Liver (tissue), 3 donors: ENCODE data around the gene CDK15.

ENCODE experiments used
- ATF3 ChIP-seq: IDR thresholded peaks from 2 replicates; pipeline ENCODE4 v1.6.1; 2016; ENCODE audit warnings: antibody characterized with exemption
- CTCF ChIP-seq: fragments of 150-350 bp; IDR thresholded peaks from 2 replicates; pipeline ENCODE4 v1.5.1; 2017; ENCODE audit warnings: improper control_type of control experiment, low read depth, low read length; ENCODE audit not compliant: missing input control
- EGR1 ChIP-seq, 2 donors: IDR thresholded peaks; 2 replicates each; pipeline ENCODE4 v1.6.1; 2016 to 2018; ENCODE audit warnings: antibody characterized with exemption in 2 of 2, low read depth in 2 of 2
- FOXA1 ChIP-seq: IDR thresholded peaks from 2 replicates; pipeline ENCODE4 v1.6.1; 2016; ENCODE audit warnings: antibody characterized with exemption
- GABPA ChIP-seq, 2 donors: IDR thresholded peaks in 1 of 2; conservative IDR thresholded peaks in 1 of 2; 2 replicates each; pipeline ENCODE4 v1.6.1; 2016; ENCODE audit warnings: antibody characterized with exemption in 2 of 2, mild to moderate bottlenecking in 1 of 2, moderate library complexity in 1 of 2
- HNF4G ChIP-seq: IDR thresholded peaks from 2 replicates; pipeline ENCODE4 v1.6.1; 2016; ENCODE audit warnings: antibody characterized with exemption
- JUND ChIP-seq, 2 donors: IDR thresholded peaks; 2 replicates each; pipeline ENCODE4 v1.6.1; 2016; ENCODE audit warnings: antibody characterized with exemption in 2 of 2
- MAX ChIP-seq: IDR thresholded peaks from 2 replicates; pipeline ENCODE4 v1.6.1; 2016; ENCODE audit warnings: antibody characterized with exemption
- RAD21 ChIP-seq, 2 donors: IDR thresholded peaks; 2 replicates each; pipeline ENCODE4 v1.6.1; 2016; ENCODE audit warnings: antibody characterized with exemption in 2 of 2, mild to moderate bottlenecking in 2 of 2
- REST ChIP-seq: IDR thresholded peaks from 2 replicates; pipeline ENCODE4 v1.6.1; 2016; ENCODE audit warnings: antibody characterized with exemption, mild to moderate bottlenecking
- RXRA ChIP-seq, 2 donors: IDR thresholded peaks; 2 replicates each; pipeline ENCODE4 v1.6.1; 2017 to 2018; ENCODE audit warnings: antibody characterized with exemption in 2 of 2, mild to moderate bottlenecking in 1 of 2
- SP1 ChIP-seq: IDR thresholded peaks from 2 replicates; pipeline ENCODE4 v1.6.1; 2018; ENCODE audit warnings: antibody characterized with exemption, mild to moderate bottlenecking
- YY1 ChIP-seq: IDR thresholded peaks from 2 replicates; pipeline ENCODE4 v1.6.1; 2016; ENCODE audit warnings: antibody characterized with exemption, mild to moderate bottlenecking
- ZBTB33 ChIP-seq: IDR thresholded peaks from 2 replicates; pipeline ENCODE4 v1.6.1; 2016; ENCODE audit warnings: antibody characterized with exemption
- donor health status: healthy.
- donor health status: healthy.

- no peak for TF ChIP-seq YY1
- TF ChIP-seq MAX = no peak
- TF ChIP-seq CTCF = no peak
- TF ChIP-seq EGR1 (IDR thresholded peaks at IDR 0.05; ENCODE audit: low read depth in 2 of 2) = no peak
- no peak for TF ChIP-seq ATF3
- TF ChIP-seq JUND (IDR thresholded peaks at IDR 0.05) = no peak
- no peak for TF ChIP-seq RAD21 (IDR thresholded peaks at IDR 0.05)
- TF ChIP-seq REST = no peak
- no peak for TF ChIP-seq GABPA (IDR thresholded peaks at IDR 0.05 in 1 of 2, conservative IDR thresholded peaks at IDR 0.05 in 1 of 2)
- no peak for TF ChIP-seq FOXA1
- TF ChIP-seq ZBTB33 = no peak
- no peak for TF ChIP-seq SP1
- no peak for TF ChIP-seq RXRA (IDR thresholded peaks at IDR 0.05)
- TF ChIP-seq HNF4G = no peak
Measured at GRCh38 chr2:201890453-201890852, 84.1 kb downstream of the CDK15 start.
